Brain microvascular endothelial cell (primary cell): ENCODE data around the gene SH2D5.

Experiments used
- DNase-seq: peaks from one replicate; pipeline ENCODE4 v3.0.0-alpha.2; 2020
- H3K27ac ChIP-seq: fragments of 250-450 bp; sonication (Bioruptor Pico); 2 replicates; pipeline ENCODE4 v1.5.1; 2020; ENCODE audit warnings: mild to moderate bottlenecking, moderate library complexity
- H3K27me3 ChIP-seq: fragments of 250-450 bp; sonication (Bioruptor Pico); replicated peaks from 2 replicates; pipeline ENCODE4 v1.5.1; 2020; ENCODE audit warnings: mild to moderate bottlenecking
- H3K36me3 ChIP-seq: fragments of 250-450 bp; sonication (Bioruptor Pico); replicated peaks from 2 replicates; pipeline ENCODE4 v1.5.1; 2020; ENCODE audit warnings: mild to moderate bottlenecking
- H3K4me3 ChIP-seq: 2 replicates; pipeline ENCODE4 v1.5.1; 2011; ENCODE audit warnings: low read depth, mild to moderate bottlenecking, control low read depth, low read length, moderate library complexity
- CTCF ChIP-seq: IDR thresholded peaks from 2 replicates; pipeline ENCODE4 v1.5.1; 2011; ENCODE audit warnings: low read depth, mild to moderate bottlenecking, moderate library complexity, low read length, control low read depth, inconsistent platforms; ENCODE audit errors: missing control alignments
- in situ Hi-C: cut with HindIII; loops from 2 replicates; pipeline ENCODE4 v1.10.0; 2017; ENCODE audit warnings: low sequenced_read_pairs, low pct_ligation_motif_present

The SH2D5 gene

GRCh38 chr1:20698195-20698910 lies 34.1 kb downstream of the SH2D5 start:
- no peaks in the 10 kb centered on the region for H3K27me3 ChIP-seq
- in situ Hi-C loops, result no loop called here
- H3K27ac ChIP-seq, result no peak overlapping the region
- H3K4me3 ChIP-seq, result no peak overlapping the region
- DNase-seq, result peak; percentile 21
- TF ChIP-seq CTCF, result no peak
- no peaks in the 10 kb centered on the region for H3K36me3 ChIP-seq

GRCh38 chr1:20697563-20697962 lies 34.9 kb downstream of the SH2D5 start:
- H3K27ac ChIP-seq, result no peak overlapping the region
- no peaks in the 10 kb centered on the region for H3K27me3 ChIP-seq
- H3K36me3 ChIP-seq, result no peaks in the 10 kb centered on the region
- in situ Hi-C loops, result no loop called here
- no peak for TF ChIP-seq CTCF
- no peak for DNase-seq
- H3K4me3 ChIP-seq, result no peak overlapping the region

- Histone ChIP-seq H3K36me3 (no peaks in the 10 kb centered on the region), H3K27ac (peak overlapping the region; percentile 69), H3K27me3 (no peaks in the 10 kb centered on the region), H3K4me3 (peak overlapping the region; percentile 65)
- TF ChIP-seq CTCF, result peak; percentile 86
- DNase-seq, result peak; percentile 79
- in situ Hi-C loops, result no loop called here
Measured at GRCh38 chr1:20696397-20697333, 35.8 kb downstream of the SH2D5 start.

- no peak for DNase-seq
- no peak for TF ChIP-seq CTCF
- Histone ChIP-seq H3K36me3 (no peaks in the 10 kb centered on the region), H3K27ac (no peak overlapping the region), H3K27me3 (no peaks in the 10 kb centered on the region), H3K4me3 (no peak overlapping the region)
- in situ Hi-C loops, result no loop called here
Measured at GRCh38 chr1:20695515-20695914, 37.0 kb downstream of the SH2D5 start.

- H3K27me3 ChIP-seq, result no peaks in the 10 kb centered on the region
- no peak for DNase-seq
- H3K27ac ChIP-seq, result no peak overlapping the region
- in situ Hi-C loops, result no loop called here
- H3K4me3 ChIP-seq, result no peak overlapping the region
- TF ChIP-seq CTCF, result no peak
- no peaks in the 10 kb centered on the region for H3K36me3 ChIP-seq
Measured at GRCh38 chr1:20693623-20694022, 38.9 kb downstream of the SH2D5 start.
